ENCODE results near the gene RBM6.
"Not testable (repeated sequence)": the region's sequence is repeated elsewhere in the genome, so short reads cannot be mapped to it uniquely, and the experiment has no call there.

The RBM6 gene

GRCh38 chr3:49939858-49940666 lies at the start of gene RBM6:
RBM6 (plus strand) TSS chr3:49940150; CDS start chr3:49962642, 22,492 bp downstream.
- H3K9me3 ChIP-seq (ENCODE audit: control insufficient read depth, low read length) = no peaks in the 10 kb centered on the region
- peaks cover 9% of the 10 kb centered on the region for H3K4me1 ChIP-seq (ENCODE audit: control insufficient read depth, insufficient read depth, low read length)
- H3K27me3 ChIP-seq (ENCODE audit: control insufficient read depth, insufficient read depth, low read length) = no peaks in the 10 kb centered on the region
- no peaks in the 10 kb centered on the region for H3K36me3 ChIP-seq (ENCODE audit: control insufficient read depth, insufficient read depth, low read length)
- H3K4me3 ChIP-seq (ENCODE audit: low read length) = peak within 1 kb of the TSS; percentile 78
- peak within 1 kb of the TSS; percentile 81 for H3K9ac ChIP-seq (ENCODE audit: low read length)

DNA sequence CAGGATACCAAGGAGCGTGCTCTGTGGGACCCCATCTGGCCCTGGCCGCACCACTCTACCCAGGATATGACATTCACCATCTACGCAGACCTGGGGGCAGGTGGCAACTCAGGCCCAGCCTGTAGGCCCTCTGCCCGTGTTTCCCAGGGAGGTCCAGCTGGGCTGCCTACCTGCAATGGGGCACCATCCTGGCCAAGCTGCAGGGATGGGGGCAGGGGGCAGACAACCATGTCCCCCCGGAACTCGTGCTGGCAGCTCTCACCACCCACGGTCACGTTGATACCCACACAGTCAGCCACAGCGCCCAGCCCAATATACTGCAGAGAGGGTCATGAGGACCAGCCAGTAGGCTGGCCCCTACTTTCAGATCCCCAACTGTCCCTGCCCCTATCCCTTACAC lies 44.2 kb upstream of the RBM6 start:
- Histone ChIP-seq H3K4me1 (ENCODE audit: control insufficient read depth, insufficient read depth, low read length) (peaks cover 25% of the 10 kb centered on the region), H3K27me3 (ENCODE audit: control insufficient read depth, insufficient read depth, low read length) (no peaks in the 10 kb centered on the region), H3K9me3 (ENCODE audit: control insufficient read depth, low read length) (no peaks in the 10 kb centered on the region), H3K9ac (ENCODE audit: low read length) (no peak overlapping the region), H3K36me3 (ENCODE audit: control insufficient read depth, insufficient read depth, low read length) (peaks cover 20% of the 10 kb centered on the region), H3K4me3 (ENCODE audit: low read length) (no peak overlapping the region)

DNA sequence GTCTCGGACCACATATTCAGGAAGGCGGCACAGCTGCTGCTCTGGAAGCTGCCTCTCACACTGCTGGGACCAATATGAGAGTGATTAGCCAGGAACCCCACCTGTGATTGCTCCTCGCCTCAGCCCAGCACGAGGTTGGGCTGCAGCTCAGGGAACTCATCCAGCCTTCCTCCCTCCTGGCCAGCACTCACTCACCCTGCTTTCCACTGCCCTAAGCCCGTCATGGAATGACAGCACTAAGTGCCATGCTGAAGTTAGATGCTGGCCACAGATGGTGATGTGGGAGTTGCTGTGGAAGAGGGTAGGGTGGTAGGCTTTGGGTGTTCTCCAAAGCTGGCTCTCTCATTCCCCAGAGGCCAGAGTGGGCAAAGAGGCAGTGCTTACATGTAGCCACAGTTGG lies 43.6 kb upstream of the RBM6 start:
- Histone ChIP-seq H3K4me3 (ENCODE audit: low read length) (no peak overlapping the region), H3K27me3 (ENCODE audit: control insufficient read depth, insufficient read depth, low read length) (no peaks in the 10 kb centered on the region), H3K36me3 (ENCODE audit: control insufficient read depth, insufficient read depth, low read length) (peaks cover 15% of the 10 kb centered on the region), H3K4me1 (ENCODE audit: control insufficient read depth, insufficient read depth, low read length) (peaks cover 25% of the 10 kb centered on the region), H3K9me3 (ENCODE audit: control insufficient read depth, low read length) (no peaks in the 10 kb centered on the region), H3K9ac (ENCODE audit: low read length) (no peak overlapping the region)

DNA sequence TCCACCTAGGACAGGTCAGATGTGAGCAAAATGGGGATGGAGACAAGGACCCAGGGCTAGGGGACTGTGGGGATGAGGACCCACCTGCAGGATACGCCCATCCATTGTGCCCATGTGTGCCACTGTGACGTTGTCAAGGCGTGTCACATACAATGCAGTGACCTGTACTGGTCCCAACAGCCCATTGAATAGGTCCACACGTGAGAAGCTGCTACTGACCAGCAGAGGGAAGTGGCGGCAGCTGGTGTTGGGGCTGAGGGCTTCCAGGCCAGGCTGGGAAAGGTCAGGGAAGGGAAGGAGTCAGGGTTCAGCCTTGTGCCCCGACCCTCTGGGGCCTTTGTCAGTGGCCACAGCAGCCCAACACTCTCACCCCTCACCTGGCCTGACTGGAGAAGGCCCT lies 41.0 kb upstream of the RBM6 start:
- H3K9ac ChIP-seq (ENCODE audit: low read length) = peak overlapping the region; percentile 24

GRCh38 chr3:49899815-49900214 lies 40.1 kb upstream of the RBM6 start:
- H3K9ac ChIP-seq (ENCODE audit: low read length) = peak overlapping the region; percentile 61

More for the DNA sequence above, 41.0 kb upstream of the RBM6 start:
- H3K27me3 ChIP-seq (ENCODE audit: control insufficient read depth, insufficient read depth, low read length) = no peaks in the 10 kb centered on the region
- no peak overlapping the region for H3K4me3 ChIP-seq (ENCODE audit: low read length)
- no peaks in the 10 kb centered on the region for H3K9me3 ChIP-seq (ENCODE audit: control insufficient read depth, low read length)
- H3K4me1 ChIP-seq (ENCODE audit: control insufficient read depth, insufficient read depth, low read length) = peaks cover 31% of the 10 kb centered on the region
- H3K36me3 ChIP-seq (ENCODE audit: control insufficient read depth, insufficient read depth, low read length) = peaks cover 13% of the 10 kb centered on the region

GRCh38 chr3:49900491-49901153 lies 39.3 kb upstream of the RBM6 start:
- Histone ChIP-seq H3K9me3 (ENCODE audit: control insufficient read depth, low read length) (no peaks in the 10 kb centered on the region), H3K9ac (ENCODE audit: low read length) (peak overlapping the region; percentile 74), H3K4me3 (ENCODE audit: low read length) (peak overlapping the region; percentile 29), H3K36me3 (ENCODE audit: control insufficient read depth, insufficient read depth, low read length) (peaks cover 13% of the 10 kb centered on the region), H3K27me3 (ENCODE audit: control insufficient read depth, insufficient read depth, low read length) (no peaks in the 10 kb centered on the region), H3K4me1 (ENCODE audit: control insufficient read depth, insufficient read depth, low read length) (peaks cover 48% of the 10 kb centered on the region)

More at GRCh38 chr3:49899815-49900214, 40.1 kb upstream of the RBM6 start:
- Histone ChIP-seq H3K9me3 (ENCODE audit: control insufficient read depth, low read length) (no peaks in the 10 kb centered on the region), H3K4me3 (ENCODE audit: low read length) (peak overlapping the region; percentile 29), H3K27me3 (ENCODE audit: control insufficient read depth, insufficient read depth, low read length) (no peaks in the 10 kb centered on the region), H3K36me3 (ENCODE audit: control insufficient read depth, insufficient read depth, low read length) (peaks cover 13% of the 10 kb centered on the region), H3K4me1 (ENCODE audit: control insufficient read depth, insufficient read depth, low read length) (peaks cover 39% of the 10 kb centered on the region)

GRCh38 chr3:49901366-49902339 lies 38.3 kb upstream of the RBM6 start:
- Histone ChIP-seq H3K4me1 (ENCODE audit: control insufficient read depth, insufficient read depth, low read length) (peaks cover 58% of the 10 kb centered on the region), H3K9me3 (ENCODE audit: control insufficient read depth, low read length) (no peaks in the 10 kb centered on the region), H3K4me3 (ENCODE audit: low read length) (peak overlapping the region; percentile 51)

DNA sequence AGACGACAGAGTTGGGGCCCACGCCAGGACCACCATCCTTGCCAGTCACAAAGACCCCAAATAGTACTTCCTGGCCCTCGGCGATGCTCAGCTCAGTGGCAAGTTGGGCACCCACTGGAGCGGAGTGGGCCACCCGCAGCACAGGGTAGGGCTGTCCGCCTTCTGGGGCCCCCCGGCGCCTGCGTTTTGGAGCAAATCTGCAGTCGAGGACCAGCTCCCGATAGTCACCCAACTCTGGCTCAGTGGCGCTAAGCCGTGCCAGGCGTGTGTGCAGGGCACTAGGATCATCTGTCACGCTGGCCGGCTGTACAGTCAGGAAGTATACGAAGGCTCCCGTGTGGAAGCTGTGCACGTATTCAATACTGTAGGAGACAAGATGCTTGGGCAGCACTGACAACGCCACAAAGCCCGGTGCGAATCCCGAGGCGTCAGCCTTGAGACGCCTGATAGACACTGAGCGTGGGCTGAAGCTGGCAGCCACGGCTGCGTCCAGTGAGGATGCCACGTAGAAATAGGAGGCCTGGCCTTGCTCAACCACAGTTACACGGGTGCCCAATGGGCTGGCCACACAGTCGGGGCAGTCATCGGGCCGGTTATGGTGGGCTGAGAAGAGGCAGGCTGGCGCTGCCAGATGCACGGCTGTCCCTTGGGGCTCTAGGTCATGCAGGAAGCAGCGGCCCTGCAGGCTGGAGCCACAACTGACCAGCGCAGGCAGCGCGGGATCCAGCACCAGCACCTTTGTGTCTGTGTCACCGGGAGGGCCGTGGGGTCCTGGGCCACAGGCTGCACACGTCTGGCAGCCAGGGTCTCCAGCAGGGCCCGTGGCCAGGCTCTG lies 37.2 kb upstream of the RBM6 start:
- H3K4me3 ChIP-seq (ENCODE audit: low read length) = peak overlapping the region; percentile 51
- H3K4me1 ChIP-seq (ENCODE audit: control insufficient read depth, insufficient read depth, low read length) = peaks cover 69% of the 10 kb centered on the region

More at GRCh38 chr3:49901366-49902339, 38.3 kb upstream of the RBM6 start:
- peak overlapping the region; percentile 85 for H3K9ac ChIP-seq (ENCODE audit: low read length)
- H3K27me3 ChIP-seq (ENCODE audit: control insufficient read depth, insufficient read depth, low read length) = no peaks in the 10 kb centered on the region
- peaks cover 13% of the 10 kb centered on the region for H3K36me3 ChIP-seq (ENCODE audit: control insufficient read depth, insufficient read depth, low read length)

DNA sequence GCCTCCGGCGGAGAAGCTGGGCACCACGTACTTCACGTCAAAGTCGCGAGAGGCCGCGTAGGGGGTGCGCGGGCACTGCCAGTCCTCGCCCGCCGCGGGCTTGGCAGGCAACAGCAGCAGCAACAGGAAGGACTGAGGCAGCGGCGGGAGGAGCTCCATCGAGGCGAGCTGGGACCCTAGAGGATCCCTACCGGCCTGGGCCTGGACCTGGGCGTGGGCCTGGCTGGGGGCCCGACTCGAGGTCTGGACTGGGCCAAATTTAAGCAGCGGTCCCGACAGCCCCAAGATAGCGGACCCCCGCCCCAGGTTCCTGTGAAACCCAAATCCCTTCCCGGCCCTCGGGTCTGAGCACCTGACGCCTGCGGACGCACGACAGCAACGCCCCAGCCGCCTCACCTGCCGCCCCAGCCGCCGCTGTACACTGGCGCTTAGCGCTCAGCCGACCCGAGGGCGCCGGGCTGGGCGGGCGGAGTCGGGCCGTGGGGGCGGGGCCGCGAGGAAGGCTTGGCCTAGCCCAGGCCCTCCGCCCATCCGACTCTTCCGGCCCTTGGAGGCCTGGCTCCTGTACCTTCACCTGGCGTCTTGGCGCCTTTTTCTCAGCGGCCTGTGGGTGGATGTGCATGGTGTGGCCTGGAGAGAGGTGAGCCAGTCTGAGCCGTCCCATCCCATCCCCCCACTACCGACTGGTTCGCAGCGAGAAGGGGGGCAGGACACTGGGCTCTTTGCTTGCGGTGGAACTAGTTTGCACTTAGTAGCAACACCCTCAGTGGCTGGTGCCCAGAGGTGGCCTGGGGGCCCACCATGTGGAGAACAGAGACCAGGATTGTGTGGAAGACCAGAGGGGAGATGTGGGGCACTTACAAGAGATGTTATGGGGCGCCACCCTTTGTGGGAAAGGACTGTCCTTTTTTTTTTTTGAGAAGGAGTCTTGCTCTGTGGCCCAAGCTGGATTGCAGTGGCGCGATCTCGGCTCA lies 36.2 kb upstream of the RBM6 start, which contains the start of gene MST1R:
Gene MST1R, minus strand, starts transcription at position 423 of the 974 bp plus-strand sequence. Its CDS starts 264 bp downstream, at position 159.
- Histone ChIP-seq H3K4me1 (ENCODE audit: control insufficient read depth, insufficient read depth, low read length) (peaks cover 72% of the 10 kb centered on the region), H3K36me3 (ENCODE audit: control insufficient read depth, insufficient read depth, low read length) (peaks cover 3% of the 10 kb centered on the region), H3K4me3 (ENCODE audit: low read length) (peak within 1 kb of the TSS; percentile 51), H3K9me3 (ENCODE audit: control insufficient read depth, low read length) (no peaks in the 10 kb centered on the region), H3K27me3 (ENCODE audit: control insufficient read depth, insufficient read depth, low read length) (no peaks in the 10 kb centered on the region), H3K9ac (ENCODE audit: low read length) (peak within 1 kb of the TSS; percentile 85)

More for the DNA sequence above, 37.2 kb upstream of the RBM6 start:
- Histone ChIP-seq H3K9me3 (ENCODE audit: control insufficient read depth, low read length) (no peaks in the 10 kb centered on the region), H3K9ac (ENCODE audit: low read length) (peak overlapping the region; percentile 85), H3K27me3 (ENCODE audit: control insufficient read depth, insufficient read depth, low read length) (no peaks in the 10 kb centered on the region), H3K36me3 (ENCODE audit: control insufficient read depth, insufficient read depth, low read length) (peaks cover 13% of the 10 kb centered on the region)

DNA sequence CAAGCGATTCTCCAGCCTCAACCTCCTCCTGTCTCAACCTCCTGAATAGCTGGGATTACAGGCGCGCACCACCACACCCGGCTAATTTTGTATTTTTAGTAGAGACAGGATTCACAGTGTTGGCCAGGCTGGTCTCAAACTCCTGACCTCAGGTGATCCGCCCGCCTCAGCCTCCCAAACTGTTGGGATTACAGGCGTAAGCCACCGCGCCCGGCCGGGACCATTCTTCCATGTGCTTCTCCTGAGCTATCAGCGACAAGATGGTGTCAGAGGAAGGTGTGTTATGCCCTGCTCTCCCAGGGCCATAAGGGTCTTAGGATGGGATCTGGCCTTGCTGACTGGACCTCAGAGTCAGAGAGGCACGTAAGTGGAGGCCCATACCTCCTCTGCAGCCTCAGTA lies 35.5 kb upstream of the RBM6 start:
- not testable (repeated sequence) for H3K9me3 ChIP-seq (ENCODE audit: control insufficient read depth, low read length); H3K27me3 ChIP-seq (ENCODE audit: control insufficient read depth, insufficient read depth, low read length); H3K4me3 ChIP-seq (ENCODE audit: low read length); H3K36me3 ChIP-seq (ENCODE audit: control insufficient read depth, insufficient read depth, low read length)
- Histone ChIP-seq H3K9ac (ENCODE audit: low read length) (peak overlapping the region; percentile 85), H3K4me1 (ENCODE audit: control insufficient read depth, insufficient read depth, low read length) (peaks cover 67% of the 10 kb centered on the region)
